GM19328 (cell line): ENCODE measurements around the gene TTC1.
"Not testable (repeated sequence)": the region's sequence is repeated elsewhere in the genome, so short reads cannot be mapped to it uniquely, and the experiment has no call there.

ENCODE experiments used
- ATAC-seq: cut with Tn5 transposase; IDR thresholded peaks from one replicate; pipeline ENCODE4 v1.9.1; 2021; ENCODE audit warnings: mild to moderate bottlenecking, moderate library complexity; ENCODE audit not compliant: unreplicated experiment

The TTC1 gene

DNA sequence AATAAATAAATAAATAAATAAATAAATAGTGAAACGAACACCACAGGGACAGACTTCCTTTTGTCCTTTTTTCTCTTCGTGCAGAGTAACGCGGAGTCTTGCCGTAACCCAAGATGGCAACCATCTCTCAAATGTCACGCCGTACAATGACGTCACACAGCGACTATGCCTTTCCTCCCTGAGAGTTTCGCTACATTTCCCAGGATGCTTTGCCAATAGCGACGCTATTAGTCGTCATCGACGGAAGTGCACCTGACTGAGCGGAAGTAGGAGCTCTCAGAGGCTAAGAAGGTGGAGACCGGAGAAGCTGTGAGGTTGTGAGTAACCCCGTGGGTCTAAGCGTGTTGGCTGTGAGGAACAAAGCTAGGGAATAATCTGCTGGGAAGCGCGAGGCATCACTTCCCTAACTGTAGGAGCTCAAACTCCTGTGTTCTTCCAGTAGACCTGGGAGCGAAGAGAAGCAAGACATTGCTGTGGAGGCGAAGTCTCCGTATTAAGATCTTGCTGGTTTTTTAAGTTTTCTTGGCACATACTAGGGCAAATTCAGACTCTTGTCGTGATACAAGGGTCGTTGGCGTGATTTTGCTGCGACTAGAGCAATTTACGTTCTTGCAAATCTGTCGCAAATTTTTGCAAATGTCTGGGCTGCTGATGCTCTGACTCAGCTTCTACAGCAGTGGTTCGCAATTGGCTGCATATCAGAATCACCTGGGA, at the start of gene TTC1:
Gene TTC1, plus strand, starts transcription at position 263 of the 714 bp plus-strand sequence. CDS start 1,390 bp downstream, outside the sequence.
- peak; percentile 99 for ATAC-seq

DNA sequence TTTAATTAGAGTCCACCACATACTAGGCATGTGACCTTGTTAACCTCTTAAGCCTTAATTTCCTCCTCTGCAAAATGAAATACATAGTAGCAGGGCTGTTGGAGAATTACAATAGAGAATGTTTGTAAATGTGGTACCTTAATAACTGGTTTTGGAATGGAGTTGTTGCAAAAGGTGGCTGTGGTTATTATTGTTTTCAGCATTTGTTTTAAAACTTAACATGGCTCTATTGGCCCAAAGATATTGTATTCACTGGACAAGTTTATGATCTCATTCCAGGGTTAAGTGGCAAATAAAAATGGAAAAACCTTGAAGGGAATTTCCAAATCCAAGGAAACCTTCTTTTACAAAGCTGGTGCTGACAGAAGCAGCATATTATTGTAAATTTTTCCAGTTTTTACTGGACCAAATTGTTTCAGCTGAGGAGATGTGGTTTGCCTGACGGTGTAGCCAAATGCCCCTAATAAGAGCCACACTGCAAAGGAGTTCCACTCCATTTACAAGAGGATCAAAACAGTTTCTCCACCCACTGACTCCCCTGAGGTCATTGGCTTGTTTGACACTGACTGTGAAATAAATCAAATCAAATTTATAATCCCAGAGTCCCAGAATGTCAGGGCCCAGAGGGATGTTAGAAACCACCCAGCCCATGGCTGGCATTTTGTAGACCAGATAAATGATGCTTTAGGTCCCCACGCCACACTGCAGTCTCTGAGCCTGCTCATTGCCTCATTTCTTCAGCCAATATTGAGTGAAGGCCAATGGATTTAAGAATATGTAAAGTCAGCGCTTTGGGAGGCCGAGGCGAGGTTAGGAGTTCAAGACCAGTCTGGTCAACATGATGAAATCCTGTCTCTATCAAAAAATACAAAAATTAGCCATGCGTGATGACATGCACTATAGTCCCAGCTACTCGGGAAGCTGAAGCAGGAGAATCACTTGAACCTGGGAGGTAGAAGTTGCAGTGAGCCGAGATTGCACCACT, 47.5 kb upstream of the TTC1 start:
- ATAC-seq = no peak

GRCh38 chr5:159962214-159962613, 46.7 kb upstream of the TTC1 start:
- no peak for ATAC-seq

GRCh38 chr5:159963935-159964334, 45.0 kb upstream of the TTC1 start:
- no peak for ATAC-seq

- no peak for ATAC-seq
Measured at GRCh38 chr5:159965031-159965837, 43.7 kb upstream of the TTC1 start.

DNA sequence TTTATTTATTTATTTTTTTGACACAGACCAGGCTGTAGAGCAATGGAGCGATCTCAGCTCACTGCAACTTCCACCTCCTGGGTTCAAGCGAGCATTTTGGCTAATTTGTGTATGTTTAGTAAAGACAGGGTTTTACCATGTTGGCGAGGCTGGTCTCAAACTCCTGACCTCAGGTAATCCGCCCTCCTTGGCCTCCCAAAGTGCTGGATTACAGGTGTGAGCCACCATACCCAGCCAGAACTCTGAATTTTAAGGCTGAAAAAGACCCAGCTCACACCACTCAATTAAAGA, 43.2 kb upstream of the TTC1 start:
- ATAC-seq = not testable (repeated sequence)

DNA sequence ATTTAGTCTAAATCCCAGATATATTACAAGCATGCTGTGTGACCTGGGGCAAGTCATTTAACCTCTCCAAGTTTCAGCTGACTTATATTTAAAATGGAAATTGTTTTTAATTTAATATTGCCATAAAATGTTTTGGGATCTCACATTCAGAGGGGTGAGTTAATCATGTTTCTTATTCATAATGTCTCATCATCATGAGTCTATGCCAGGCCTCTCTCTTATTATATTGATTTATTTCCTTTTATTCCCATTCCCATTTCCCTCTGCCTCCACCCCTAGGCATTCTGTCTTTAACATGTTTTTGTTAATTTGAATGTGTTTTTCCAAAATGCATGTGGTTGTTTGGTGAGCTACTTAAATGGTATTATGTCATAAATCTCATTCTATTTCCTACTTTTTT, 39.0 kb upstream of the TTC1 start:
- no peak for ATAC-seq

- no peak for ATAC-seq
Measured at GRCh38 chr5:159971038-159971437, 37.9 kb upstream of the TTC1 start.

DNA sequence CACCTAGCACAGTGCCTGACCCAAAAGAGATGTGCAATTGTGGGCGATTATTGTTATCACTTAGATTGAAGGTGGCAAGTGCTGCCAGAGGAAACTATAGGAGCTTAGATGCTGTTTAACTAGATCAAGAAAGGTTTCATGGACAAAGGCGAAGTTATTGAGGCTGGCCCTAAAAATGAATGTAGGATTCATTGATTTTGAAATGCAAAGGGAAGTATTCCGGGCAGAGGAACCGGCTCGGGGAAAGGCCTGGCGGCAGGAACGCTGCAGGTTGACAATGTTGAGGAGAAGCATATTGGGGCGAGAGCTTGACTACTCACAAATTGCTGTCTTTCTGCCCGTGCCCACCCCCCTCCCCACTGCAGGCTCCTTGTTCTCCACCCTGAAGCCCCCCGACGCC, 37.4 kb upstream of the TTC1 start:
- no peak for ATAC-seq

- no peak for ATAC-seq
Measured at GRCh38 chr5:159971931-159972461, 36.9 kb upstream of the TTC1 start.

- no peak for ATAC-seq
Measured at GRCh38 chr5:159972538-159973362, 36.2 kb upstream of the TTC1 start.

- no peak for ATAC-seq
Measured at GRCh38 chr5:159975462-159976019, 33.4 kb upstream of the TTC1 start.

DNA sequence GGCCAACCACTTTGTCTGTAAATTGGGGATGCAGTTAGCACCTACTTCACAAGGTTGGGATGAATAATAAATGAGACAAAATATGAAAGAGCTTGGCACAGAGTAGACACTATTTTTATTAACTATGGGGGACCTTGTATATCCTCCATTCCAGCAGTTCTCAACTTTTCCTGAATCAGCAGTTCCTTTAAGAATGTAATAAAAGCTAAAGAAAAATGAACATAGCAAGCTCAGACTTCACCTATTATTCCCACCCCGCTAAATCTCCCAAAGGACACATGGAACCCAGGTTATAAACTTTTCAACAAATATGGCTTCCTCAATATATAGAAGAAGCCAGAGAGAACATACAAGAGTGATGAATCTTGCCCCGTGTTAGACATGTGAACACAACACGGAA, 32.0 kb upstream of the TTC1 start:
- ATAC-seq = no peak

DNA sequence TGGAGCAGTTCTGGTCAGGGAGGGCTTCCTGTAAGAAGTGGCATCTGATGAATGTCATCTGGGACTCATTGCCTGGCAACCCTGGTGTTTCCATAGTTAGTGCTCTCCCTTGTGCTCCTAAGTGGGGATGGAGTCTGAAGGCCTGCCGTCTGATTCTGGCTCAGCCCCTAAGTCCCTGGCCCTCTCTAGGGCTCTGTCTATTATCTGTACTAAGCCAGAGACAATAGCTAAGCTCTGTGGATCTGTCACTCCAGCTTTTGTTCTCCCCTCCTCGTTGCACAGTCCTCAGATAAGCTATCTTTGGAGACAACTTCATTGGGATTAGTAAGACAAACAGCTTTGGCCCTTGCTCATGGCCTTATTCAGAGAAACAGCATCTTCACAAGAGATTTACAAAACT, 30.6 kb upstream of the TTC1 start:
- ATAC-seq = no peak

- ATAC-seq = no peak
Measured at GRCh38 chr5:159982421-159983173, 26.3 kb upstream of the TTC1 start.

DNA sequence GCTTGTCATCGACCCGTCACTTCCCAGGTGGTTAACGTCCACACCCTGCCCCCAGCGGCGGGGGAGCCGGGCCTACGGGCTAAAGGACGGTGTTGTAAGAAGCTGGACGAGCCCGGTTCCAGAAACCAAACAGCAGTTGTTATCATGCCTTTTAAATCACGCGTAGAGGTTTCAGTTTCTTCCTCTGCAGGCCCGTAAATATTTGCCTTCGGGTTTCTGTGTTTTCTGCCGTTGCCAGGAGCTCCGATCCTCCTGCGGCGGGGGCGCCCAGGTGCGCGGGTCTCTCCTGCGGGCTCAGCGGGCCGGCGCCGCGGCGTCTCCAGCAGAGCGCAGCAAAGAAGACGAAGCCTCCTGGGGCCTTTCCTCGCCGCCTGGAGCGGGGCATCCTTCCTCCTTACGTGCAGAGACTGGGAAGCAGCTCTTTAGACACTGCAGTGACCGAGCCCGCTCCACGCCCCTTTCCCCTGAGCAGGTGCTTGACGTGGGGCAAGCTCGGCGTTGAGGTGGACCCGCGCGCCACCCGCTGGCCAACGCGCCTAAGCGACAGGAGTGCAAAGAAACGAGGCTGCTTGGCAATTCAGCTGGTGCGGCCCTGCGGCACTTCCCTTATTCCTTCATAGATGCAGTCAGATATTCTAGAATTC, 21.8 kb upstream of the TTC1 start:
- ATAC-seq = peak; percentile 87

GRCh38 chr5:159990506-159990905, 18.4 kb upstream of the TTC1 start:
- no peak for ATAC-seq

GRCh38 chr5:159992566-159992965, 16.4 kb upstream of the TTC1 start:
- ATAC-seq = no peak

DNA sequence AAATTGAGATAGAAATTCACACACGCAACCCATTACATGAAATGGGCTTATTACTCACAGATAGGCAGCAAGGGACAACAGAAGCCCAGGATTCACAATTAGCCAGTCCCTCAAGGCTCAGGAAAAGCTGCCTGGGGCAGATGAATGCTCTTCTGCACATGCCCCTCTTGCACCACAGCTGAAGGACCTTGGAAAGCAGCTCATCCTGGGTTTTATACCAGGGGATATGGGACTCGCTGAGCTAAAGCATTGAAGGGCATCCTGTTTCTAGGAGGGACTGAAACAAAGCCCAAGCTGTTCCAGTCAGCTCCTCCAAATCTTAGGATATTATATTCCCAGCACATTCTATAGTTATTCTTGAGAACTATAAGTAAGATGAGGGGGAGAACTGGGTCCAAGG, 15.7 kb upstream of the TTC1 start:
- no peak for ATAC-seq
